Glutamatergic neuron (in vitro differentiated cells): Measurements from ENCODE around the gene CCSER2. TPM values are rescaled to one million over a fixed set of nuclear protein-coding genes. Genes with fewer than 3 reads are reported as not detected.

ENCODE experiments used
- DNase-seq: peaks from one replicate; pipeline ENCODE4 v3.0.0; 2022
- H3K27ac Mint-ChIP-seq: one replicate; pipeline ENCODE4 v1.8.0; 2020; ENCODE audit warnings: mild to moderate bottlenecking, mixed read lengths, inconsistent platforms; ENCODE audit not compliant: unreplicated experiment
- H3K27me3 Mint-ChIP-seq: one replicate; pipeline ENCODE4 v1.8.0; 2020; ENCODE audit warnings: mild to moderate bottlenecking, moderate library complexity, mixed read lengths, inconsistent platforms; ENCODE audit not compliant: unreplicated experiment
- H3K36me3 Mint-ChIP-seq: one replicate; pipeline ENCODE4 v1.8.0; 2020; ENCODE audit warnings: mild to moderate bottlenecking, mixed read lengths, inconsistent platforms; ENCODE audit not compliant: unreplicated experiment
- H3K4me1 Mint-ChIP-seq: one replicate; pipeline ENCODE4 v1.8.0; 2020; ENCODE audit warnings: mild to moderate bottlenecking, low read depth, mixed read lengths, inconsistent platforms; ENCODE audit not compliant: unreplicated experiment
- H3K4me3 Mint-ChIP-seq: one replicate; pipeline ENCODE4 v1.8.0; 2020; ENCODE audit warnings: mild to moderate bottlenecking, mixed read lengths, inconsistent platforms; ENCODE audit not compliant: unreplicated experiment
- H3K9me3 Mint-ChIP-seq: one replicate; pipeline ENCODE4 v1.8.0; 2020; ENCODE audit warnings: mild to moderate bottlenecking, moderate library complexity, mixed read lengths, inconsistent platforms; ENCODE audit not compliant: unreplicated experiment
- CTCF ChIP-seq: fragments of 200-600 bp; sonication (generic); IDR thresholded peaks from one replicate; pipeline ENCODE4 v1.5.0; 2021; ENCODE audit not compliant: partially characterized antibody, unreplicated experiment
- total RNA-seq: library from RNA; stranded (reverse); fragmentation: NEBNext Ultra II Directional; extraction: Animal tissue kit (Norgen Biotek cat#: 25700); gene quantifications from one replicate; pipeline ENCODE4 v1.2.1, GENCODE V29; 2021; ENCODE audit not compliant: unreplicated experiment

The CCSER2 gene
- total RNA-seq, 1 donor from 2014 or later = 168 TPM

GRCh38 chr10:84375881-84376280 is 47.5 kb downstream of the CCSER2 start:
- no peak for TF ChIP-seq CTCF
- H3K9me3 Mint-ChIP-seq = no peaks in the 10 kb centered on the region
- no peak overlapping the region for H3K4me3 Mint-ChIP-seq
- H3K27me3 Mint-ChIP-seq = no peaks in the 10 kb centered on the region
- no peak for DNase-seq
- H3K27ac Mint-ChIP-seq = no peak overlapping the region
- H3K36me3 Mint-ChIP-seq = peaks cover 4% of the 10 kb centered on the region
- H3K4me1 Mint-ChIP-seq = no peaks in the 10 kb centered on the region

GRCh38 chr10:84388148-84388547 is 59.8 kb downstream of the CCSER2 start:
- no peak overlapping the region for H3K27ac Mint-ChIP-seq
- H3K4me3 Mint-ChIP-seq = no peak overlapping the region
- TF ChIP-seq CTCF = no peak
- H3K9me3 Mint-ChIP-seq = peaks cover 7% of the 10 kb centered on the region
- peaks cover 2% of the 10 kb centered on the region for H3K27me3 Mint-ChIP-seq
- no peak for DNase-seq
- no peaks in the 10 kb centered on the region for H3K4me1 Mint-ChIP-seq
- peaks cover 41% of the 10 kb centered on the region for H3K36me3 Mint-ChIP-seq

- Mint-ChIP-seq H3K36me3 (peaks cover 25% of the 10 kb centered on the region), H3K27me3 (no peaks in the 10 kb centered on the region), H3K27ac (no peak overlapping the region), H3K9me3 (peaks cover 5% of the 10 kb centered on the region), H3K4me1 (no peaks in the 10 kb centered on the region), H3K4me3 (no peak overlapping the region)
- no peak for DNase-seq
- no peak for TF ChIP-seq CTCF
Measured at GRCh38 chr10:84390364-84390763, 62.0 kb downstream of the CCSER2 start.

- H3K27me3 Mint-ChIP-seq = no peaks in the 10 kb centered on the region
- no peak for TF ChIP-seq CTCF
- H3K4me1 Mint-ChIP-seq = no peaks in the 10 kb centered on the region
- no peak overlapping the region for H3K27ac Mint-ChIP-seq
- H3K36me3 Mint-ChIP-seq = peaks cover 20% of the 10 kb centered on the region
- peaks cover 5% of the 10 kb centered on the region for H3K9me3 Mint-ChIP-seq
- no peak for DNase-seq
- no peak overlapping the region for H3K4me3 Mint-ChIP-seq
Measured at GRCh38 chr10:84391326-84391725, 62.9 kb downstream of the CCSER2 start.

GRCh38 chr10:84392181-84392580 is 63.8 kb downstream of the CCSER2 start:
- no peak for DNase-seq
- no peaks in the 10 kb centered on the region for H3K4me1 Mint-ChIP-seq
- peaks cover 5% of the 10 kb centered on the region for H3K9me3 Mint-ChIP-seq
- H3K36me3 Mint-ChIP-seq = peaks cover 17% of the 10 kb centered on the region
- H3K27me3 Mint-ChIP-seq = no peaks in the 10 kb centered on the region
- no peak for TF ChIP-seq CTCF
- no peak overlapping the region for H3K4me3 Mint-ChIP-seq
- H3K27ac Mint-ChIP-seq = no peak overlapping the region
